ENCODE data around the gene SUPT3H. TPM values are rescaled to one million over a fixed set of nuclear protein-coding genes. Genes with fewer than 3 reads are reported as not detected.

The SUPT3H gene
- polyA plus RNA-seq, 1 donor (not counting 4 experiments of a cell fraction or from before 2014, with no cell fraction given), result 7.6 TPM

DNA sequence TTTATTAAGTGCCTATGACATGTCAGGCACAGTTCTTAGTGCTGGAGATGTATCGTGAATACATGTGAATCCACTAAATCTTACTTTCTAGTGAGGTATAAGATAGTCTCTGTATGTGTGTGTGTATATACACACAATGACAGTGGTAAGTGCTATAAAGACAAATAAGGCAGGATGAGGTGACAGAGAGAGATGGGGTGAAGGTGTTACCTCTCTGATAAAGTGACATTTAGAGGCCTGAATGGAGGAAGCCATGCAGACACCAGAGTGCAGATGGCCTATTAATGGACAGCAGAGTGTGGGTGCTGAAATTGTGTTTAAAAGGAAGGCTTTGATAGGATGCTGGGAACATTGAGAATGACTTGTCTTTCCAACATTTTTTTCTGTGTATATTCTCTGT is 535.9 kb downstream of the SUPT3H start:
- Histone ChIP-seq H3K27ac (ENCODE audit: control insufficient read depth, insufficient read depth, low read length) (no peak overlapping the region), H3K4me2 (ENCODE audit: control insufficient read depth, extremely low read depth, insufficient read depth, low read depth, low read length) (no peak overlapping the region), H3K4me3 (ENCODE audit: control insufficient read depth in 2 of 3, extremely low read depth in 1 of 3, insufficient read depth in 2 of 3, low read depth in 1 of 3, low read length in 3 of 3) (no peak overlapping the region), H3K9ac (ENCODE audit: control insufficient read depth, extremely low read depth, insufficient read depth, low read length) (no peak overlapping the region), H3K27me3 (ENCODE audit: control insufficient read depth, extremely low read depth, insufficient read depth, low read length) (no peaks in the 10 kb centered on the region), H3K36me3 (ENCODE audit: control insufficient read depth in 2 of 2, extremely low read depth in 1 of 2, insufficient read depth in 2 of 2, low read length in 2 of 2) (no peaks in the 10 kb centered on the region), H2AFZ (ENCODE audit: control insufficient read depth, low read length) (no peak overlapping the region), H3K4me1 (ENCODE audit: control insufficient read depth, extremely low read depth, insufficient read depth, low read length) (no peaks in the 10 kb centered on the region), H4K20me1 (ENCODE audit: control insufficient read depth, extremely low read depth, insufficient read depth, low read length) (no peaks in the 10 kb centered on the region), H3K9me3 (ENCODE audit: control insufficient read depth, low read depth, low read length) (no peaks in the 10 kb centered on the region), H3K79me2 (ENCODE audit: control insufficient read depth, insufficient read depth, low read length) (no peaks in the 10 kb centered on the region), H3K9me1 (ENCODE audit: control insufficient read depth, extremely low read depth, insufficient read depth, low read length) (no peaks in the 10 kb centered on the region)
- dilution Hi-C loops (cut with MboI; ENCODE audit: extremely low pct_ligation_motif_present, low sequenced_read_pairs), result no loop called here
- DNase-seq (ENCODE audit: low read depth, low spot score) (no peak), FAIRE-seq (no peak)
- TF ChIP-seq EZH2 (IDR thresholded peaks at IDR 0.05; ENCODE audit: low read length), result no peak
- TF ChIP-seq, protein P1, sequence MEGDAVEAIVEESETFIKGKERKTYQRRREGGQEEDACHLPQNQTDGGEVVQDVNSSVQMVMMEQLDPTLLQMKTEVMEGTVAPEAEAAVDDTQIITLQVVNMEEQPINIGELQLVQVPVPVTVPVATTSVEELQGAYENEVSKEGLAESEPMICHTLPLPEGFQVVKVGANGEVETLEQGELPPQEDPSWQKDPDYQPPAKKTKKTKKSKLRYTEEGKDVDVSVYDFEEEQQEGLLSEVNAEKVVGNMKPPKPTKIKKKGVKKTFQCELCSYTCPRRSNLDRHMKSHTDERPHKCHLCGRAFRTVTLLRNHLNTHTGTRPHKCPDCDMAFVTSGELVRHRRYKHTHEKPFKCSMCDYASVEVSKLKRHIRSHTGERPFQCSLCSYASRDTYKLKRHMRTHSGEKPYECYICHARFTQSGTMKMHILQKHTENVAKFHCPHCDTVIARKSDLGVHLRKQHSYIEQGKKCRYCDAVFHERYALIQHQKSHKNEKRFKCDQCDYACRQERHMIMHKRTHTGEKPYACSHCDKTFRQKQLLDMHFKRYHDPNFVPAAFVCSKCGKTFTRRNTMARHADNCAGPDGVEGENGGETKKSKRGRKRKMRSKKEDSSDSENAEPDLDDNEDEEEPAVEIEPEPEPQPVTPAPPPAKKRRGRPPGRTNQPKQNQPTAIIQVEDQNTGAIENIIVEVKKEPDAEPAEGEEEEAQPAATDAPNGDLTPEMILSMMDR (optimal IDR thresholded peaks at IDR 0.05 in 1 of 3, IDR thresholded peaks at IDR 0.05 in 1 of 3, conservative IDR thresholded peaks at IDR 0.05 in 1 of 3; ENCODE audit: extremely low read depth in 1 of 3, insufficient read depth in 2 of 3, low read length in 3 of 3), result no peak

- H2AFZ ChIP-seq (ENCODE audit: control insufficient read depth, low read length), result no peak overlapping the region
- no peak overlapping the region for H3K9ac ChIP-seq (ENCODE audit: control insufficient read depth, extremely low read depth, insufficient read depth, low read length)
- no peaks in the 10 kb centered on the region for H3K27me3 ChIP-seq (ENCODE audit: control insufficient read depth, extremely low read depth, insufficient read depth, low read length)
- no peak for FAIRE-seq
- H4K20me1 ChIP-seq (ENCODE audit: control insufficient read depth, extremely low read depth, insufficient read depth, low read length), result no peaks in the 10 kb centered on the region
- DNase-seq (ENCODE audit: low read depth, low spot score), result no peak
- H3K9me3 ChIP-seq (ENCODE audit: control insufficient read depth, low read depth, low read length), result no peaks in the 10 kb centered on the region
- dilution Hi-C loops (cut with MboI; ENCODE audit: extremely low pct_ligation_motif_present, low sequenced_read_pairs), result no loop called here
- H3K4me2 ChIP-seq (ENCODE audit: control insufficient read depth, extremely low read depth, insufficient read depth, low read depth, low read length), result no peak overlapping the region
- TF ChIP-seq EZH2 (IDR thresholded peaks at IDR 0.05; ENCODE audit: low read length), result no peak
- TF ChIP-seq, protein P1 (optimal IDR thresholded peaks at IDR 0.05 in 1 of 3, IDR thresholded peaks at IDR 0.05 in 1 of 3, conservative IDR thresholded peaks at IDR 0.05 in 1 of 3; ENCODE audit: extremely low read depth in 1 of 3, insufficient read depth in 2 of 3, low read length in 3 of 3), result no peak
- H3K79me2 ChIP-seq (ENCODE audit: control insufficient read depth, insufficient read depth, low read length), result no peaks in the 10 kb centered on the region
- H3K4me1 ChIP-seq (ENCODE audit: control insufficient read depth, extremely low read depth, insufficient read depth, low read length), result no peaks in the 10 kb centered on the region
- no peaks in the 10 kb centered on the region for H3K36me3 ChIP-seq (ENCODE audit: control insufficient read depth in 2 of 2, extremely low read depth in 1 of 2, insufficient read depth in 2 of 2, low read length in 2 of 2)
- no peak overlapping the region for H3K27ac ChIP-seq (ENCODE audit: control insufficient read depth, insufficient read depth, low read length)
- no peaks in the 10 kb centered on the region for H3K9me1 ChIP-seq (ENCODE audit: control insufficient read depth, extremely low read depth, insufficient read depth, low read length)
- H3K4me3 ChIP-seq (ENCODE audit: control insufficient read depth in 2 of 3, extremely low read depth in 1 of 3, insufficient read depth in 2 of 3, low read depth in 1 of 3, low read length in 3 of 3), result no peak overlapping the region
Observed at GRCh38 chr6:44837741-44838140, 540.0 kb downstream of the SUPT3H start.
